GM12878 (cell line): ENCODE measurements around the gene ATG10. TPM values are rescaled to one million over a fixed set of nuclear protein-coding genes. Genes with fewer than 3 reads are reported as not detected.

Source experiments
- ATAC-seq: fragments of 200-7000 bp; cut with Tn5 transposase; 3 replicates; pipeline ENCODE4 v1.9.1; 2020; ENCODE audit warnings: mild to moderate bottlenecking, moderate library complexity
- BruUV-seq: library from RNA; stranded (reverse); fragments of 400-500 nt; replicated peaks from 2 replicates; lab custom pipeline; 2021; lab: Mats Ljungman, UMichigan
- CTCF ChIA-PET: fragments of 300-600 bp; sonication (Branson Sonifier 250); formaldehyde crosslinking; extraction: SDS; loops from one replicate; lab custom pipeline; 2021; ENCODE audit warnings: inconsistent platforms; lab: Yijun Ruan, JAX
- POLR2A ChIA-PET: fragments of 350-600 bp; formaldehyde crosslinking; extraction: SDS; loops from one replicate; lab custom pipeline; 2021; ENCODE audit warnings: inconsistent platforms; lab: Charles Lee
- RAD21 ChIA-PET: fragments of 300-600 bp; sonication (Branson Sonifier 250); formaldehyde crosslinking; loops from one replicate; lab custom pipeline; 2023; ENCODE audit warnings: antibody characterized with exemption; ENCODE audit not compliant: unreplicated experiment; lab: Charles Lee
- SMC1A ChIA-PET: fragments of 300-600 bp; sonication (Branson Sonifier 250); formaldehyde crosslinking; loops from one replicate; lab custom pipeline; 2023; ENCODE audit not compliant: unreplicated experiment, uncharacterized antibody; lab: Charles Lee
- DNase-seq: peaks from one replicate; pipeline ENCODE4 v3.0.0-alpha.2; 2011; ENCODE audit warnings: low read depth, low spot score
- FAIRE-seq: peaks from 3 replicates; lab custom pipeline; 2011; peaks lifted over from hg19 to GRCh38; lab: Jason Lieb, UNC
- H2AFZ ChIP-seq: 2 replicates; pipeline ENCODE4 v1.6.0; 2011; ENCODE audit warnings: low read depth, low read length, control low read depth; ENCODE audit not compliant: control insufficient read depth
- H3K27ac ChIP-seq: 2 replicates; pipeline ENCODE4 v1.5.1; 2011; ENCODE audit warnings: control low read depth; ENCODE audit not compliant: control insufficient read depth, insufficient read depth
- H3K27me3 ChIP-seq, 2 experiments: replicated peaks in 1 of 2; 2 replicates each; pipeline versions ENCODE4 v1.6.0 to v1.6.1; 2011; ENCODE audit warnings: low read length in 1 of 2; ENCODE audit not compliant: control insufficient read depth in 2 of 2, insufficient read depth in 2 of 2
- H3K36me3 ChIP-seq, 2 experiments: 2 replicates each; pipeline ENCODE4 v1.5.1; 2011; ENCODE audit warnings: low read length in 1 of 2; ENCODE audit not compliant: control insufficient read depth in 2 of 2, insufficient read depth in 2 of 2
- H3K4me1 ChIP-seq: 2 replicates; pipeline ENCODE4 v1.6.1; 2011; ENCODE audit warnings: mild to moderate bottlenecking, low read length, moderate library complexity, mixed read lengths; ENCODE audit not compliant: control insufficient read depth, insufficient read depth
- H3K4me2 ChIP-seq: 2 replicates; pipeline ENCODE4 v1.6.0; 2011; ENCODE audit warnings: control low read depth; ENCODE audit not compliant: control insufficient read depth, insufficient read depth
- H3K4me3 ChIP-seq: fragments of 200-600 bp; sonication (generic); 2 replicates; pipeline ENCODE4 v1.5.1; 2016
- H3K79me2 ChIP-seq: 2 replicates; pipeline ENCODE4 v1.6.0; 2011; ENCODE audit warnings: low read length; ENCODE audit not compliant: control insufficient read depth, insufficient read depth
- H3K9ac ChIP-seq: 2 replicates; pipeline ENCODE4 v1.8.0; 2011; ENCODE audit warnings: low read length, control low read depth, mixed read lengths; ENCODE audit not compliant: control insufficient read depth, insufficient read depth
- H3K9me3 ChIP-seq: replicated peaks from 3 replicates; pipeline ENCODE4 v1.5.1; 2011; ENCODE audit warnings: mild to moderate bottlenecking, low read length; ENCODE audit not compliant: control insufficient read depth, insufficient read depth
- H4K20me1 ChIP-seq: 2 replicates; pipeline ENCODE4 v1.6.0; 2011; ENCODE audit not compliant: control insufficient read depth, insufficient read depth
- ASH2L ChIP-seq: fragments of 300-600, 200-600 bp; sonication (generic); IDR thresholded peaks from 2 replicates; pipeline ENCODE4 v1.6.1; 2017; ENCODE audit warnings: low read depth, mild to moderate bottlenecking, borderline replicate concordance
- CREM ChIP-seq: IDR thresholded peaks from 2 replicates; pipeline ENCODE4 v1.6.1; 2014; ENCODE audit warnings: antibody characterized with exemption, low read depth
- FOXM1 ChIP-seq: IDR thresholded peaks from 2 replicates; pipeline ENCODE4 v1.6.1; 2012; ENCODE audit warnings: low read depth, mild to moderate bottlenecking, inconsistent platforms, low read length, moderate library complexity
- IKZF1 ChIP-seq: fragments of 450-650 bp; conservative IDR thresholded peaks from 2 replicates; pipeline ENCODE4 v1.6.1; 2017; ENCODE audit warnings: antibody characterized with exemption, mild to moderate bottlenecking
- IKZF2 ChIP-seq, 2 experiments: fragments of 450-650 bp; IDR thresholded peaks; 2 replicates each; pipeline ENCODE4 v1.6.1; 2017; ENCODE audit warnings: mild to moderate bottlenecking in 2 of 2, moderate library complexity in 2 of 2
- MYB ChIP-seq: fragments of 150-350 bp; IDR thresholded peaks from 2 replicates; pipeline ENCODE4 v1.6.1; 2014; ENCODE audit warnings: mild to moderate bottlenecking, low read depth, low read length, borderline replicate concordance
- NFIC ChIP-seq: IDR thresholded peaks from 2 replicates; pipeline ENCODE4 v1.6.1; 2012; ENCODE audit warnings: low read depth, mild to moderate bottlenecking, inconsistent platforms, low read length, moderate library complexity
- RB1 ChIP-seq: fragments of 450-650 bp; formaldehyde crosslinking; IDR thresholded peaks from 2 replicates; pipeline ENCODE4 v1.6.1; 2017; ENCODE audit warnings: mild to moderate bottlenecking, borderline replicate concordance
- SP1 ChIP-seq: IDR thresholded peaks from one replicate; pipeline ENCODE4 v1.6.1; 2011; ENCODE audit warnings: low read depth, low read length
- TAF1 ChIP-seq: IDR thresholded peaks from 2 replicates; pipeline ENCODE4 v1.6.1; 2011; ENCODE audit warnings: mild to moderate bottlenecking, low read depth, low read length, borderline replicate concordance
- TCF7 ChIP-seq: IDR thresholded peaks from 2 replicates; pipeline ENCODE4 v1.6.1; 2014; ENCODE audit warnings: antibody characterized with exemption, borderline replicate concordance
- YY1 ChIP-seq: IDR thresholded peaks from 2 replicates; pipeline ENCODE4 v1.6.1; 2011; ENCODE audit warnings: low read depth, mild to moderate bottlenecking, low read length
- WGBS: methylation state at CpG from one replicate; pipeline ENCODE4 v1.1.6; 2016; ENCODE audit warnings: low lambda C conversion rate; ENCODE audit not compliant: insufficient replicate concordance, insufficient coverage; ENCODE audit errors: missing lambda C conversion rate; 5-methylcytosine and 5-hydroxymethylcytosine counted together
- in situ Hi-C: fragments of 300-500 bp; cut with MboI; formaldehyde crosslinking; loops from 9 replicates; pipeline ENCODE4 v1.14.3; 2018; ENCODE audit warnings: mixed read lengths
- intact Hi-C: fragments of 100-400 bp; cut with micrococcal nuclease; formaldehyde crosslinking; loops from one replicate; pipeline ENCODE4 v1.14.2; 2022; ENCODE audit not compliant: unreplicated experiment
- polyA plus RNA-seq, 11 experiments: library from polyadenylated mRNA; depleted of rRNA in 4 of 11; unstranded in 6 of 11; stranded (reverse) in 5 of 11; fragments of >200 nt; fragmentation: Nextera tagmentation in 4 of 11; fragmentation: Illumina TruSeq in 1 of 11; extraction: Ambion mirVana in 4 of 11; extraction: Trizol in 1 of 11; gene quantifications; 1 replicate in 1 of 11; 2 replicates in 10 of 11; pipeline versions ENCODE4 v1.2.1 to v1.2.3, GENCODE V29; 2011 to 2016; ENCODE audit warnings: inconsistent platforms in 2 of 11, missing spikeins in 2 of 11, low read depth in 1 of 11
- total RNA-seq, 4 experiments: library from RNA; depleted of rRNA in 3 of 4; stranded (reverse); fragments of >200 nt in 3 of 4; fragmentation: Illumina TruSeq in 1 of 4; extraction: Trizol in 1 of 4; gene quantifications; 2 replicates each; pipeline versions ENCODE4 v1.2.1 to v1.2.3, GENCODE V29; 2013 to 2021
- TF ChIP-seq, protein P1 (sequence below): IDR thresholded peaks from 2 replicates; pipeline ENCODE4 v1.6.1; 2012; ENCODE audit warnings: mild to moderate bottlenecking, low read depth, low read length

ATG10 gene
- total and polyA plus RNA-seq, 10 of the 15 experiments (the other 5 are each of a cell fraction or from before 2014, with no cell fraction given) = 3.8 to 14.4 (median 6.5) TPM

DNA sequence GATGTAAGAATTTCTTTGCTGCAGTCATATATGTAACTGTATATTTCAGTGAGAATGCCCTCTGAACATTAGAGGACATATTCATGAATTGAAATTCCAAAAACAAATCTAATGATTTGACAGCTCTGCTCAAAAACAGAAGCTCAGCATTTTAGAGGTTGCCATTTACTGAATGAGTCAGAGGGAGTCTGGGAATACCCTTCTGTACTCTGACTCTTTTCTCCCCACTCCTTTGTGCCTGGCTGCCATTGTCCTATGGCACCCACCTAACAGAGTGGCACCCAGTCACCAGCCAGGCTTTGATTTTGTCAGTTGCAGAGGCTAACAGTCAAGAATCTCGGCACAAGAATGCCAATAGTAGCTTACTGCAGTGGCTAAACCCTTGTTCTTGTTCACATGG lies 133.6 kb downstream of the ATG10 start:
- Histone ChIP-seq H3K9me3 (no peaks in the 10 kb centered on the region), H3K36me3 (no peaks in the 10 kb centered on the region), H3K9ac (no peak overlapping the region), H2AFZ (no peak overlapping the region), H3K27me3 (no peaks in the 10 kb centered on the region), H4K20me1 (no peaks in the 10 kb centered on the region), H3K4me3 (no peak overlapping the region), H3K27ac (no peak overlapping the region), H3K4me1 (peaks cover 3% of the 10 kb centered on the region; the same call in 1 of the 2 replicates), H3K79me2 (no peaks in the 10 kb centered on the region), H3K4me2 (no peak overlapping the region)
- FAIRE-seq = no peak
- DNase-seq = no peak
- BruUV-seq = no TSS peak
- ChIA-PET CTCF (interaction anchor here (0.9 to 5.7 kb wide), 14 partner anchors 9 to 598 kb away, joined by 3 to 113 read pairs (median 6); no protein-coding TSS in a partner anchor), POLR2A (interaction anchor here (0.6 to 1.2 kb wide), 3 partner anchors 55 to 941 kb away, joined by 3 read pairs; no protein-coding TSS in a partner anchor), SMC1A (interaction anchor here (0.6 to 6.5 kb wide), 16 partner anchors 8 to 598 kb away, joined by 3 to 109 read pairs (median 4); no protein-coding TSS in a partner anchor), RAD21 (interaction anchor here (1.0 to 3.7 kb wide), 6 partner anchors 9 to 356 kb away, joined by 3 to 76 read pairs (median 10); no protein-coding TSS in a partner anchor)
- 92% methylated on average over 1 of the region's 1 CpG for WGBS
- in situ Hi-C loops (no loop called here), intact Hi-C loops (no loop called here)
- TF ChIP-seq CREM (no peak), NFIC (0 out of 2 replicates have a peak, but pooled peaks have one; percentile 16), YY1 (0 out of 2 replicates have a peak, but pooled peaks have one; percentile 21), ASH2L (no peak), SP1 (no peak), IKZF2 (IDR thresholded peaks at IDR 0.05) (peak in 1 of 2 experiments; percentile 12; a peak in 1 of 4 replicates)
- peak; percentile 60 for ATAC-seq

DNA sequence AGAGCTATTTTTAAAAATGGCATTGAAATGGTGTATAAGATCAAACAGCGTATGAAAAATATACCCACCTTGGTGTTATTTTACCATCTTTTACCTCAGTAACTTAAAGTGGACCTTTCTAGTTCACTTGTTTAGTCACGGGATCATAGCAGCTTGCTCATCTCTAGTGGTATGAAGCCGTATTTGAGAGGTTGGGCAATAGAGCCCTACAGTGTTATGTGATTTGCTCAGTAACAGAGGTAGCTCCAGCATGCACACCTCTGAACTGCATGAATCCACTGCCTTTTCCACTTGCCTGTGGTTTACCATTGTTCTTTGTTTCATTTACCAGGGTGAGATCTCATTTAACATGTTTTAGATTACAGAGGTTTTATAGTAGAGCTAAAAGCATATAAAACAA lies 134.4 kb downstream of the ATG10 start:
- POLR2A ChIA-PET = interaction anchor here (0.6 to 1.2 kb wide), 3 partner anchors 55 to 942 kb away, joined by 3 read pairs; no protein-coding TSS in a partner anchor
- Histone ChIP-seq H3K27ac (no peak overlapping the region), H3K27me3 (no peaks in the 10 kb centered on the region), H2AFZ (no peak overlapping the region), H3K4me1 (peaks cover 1% of the 10 kb centered on the region; the same call in 1 of the 2 replicates), H4K20me1 (no peaks in the 10 kb centered on the region), H3K4me3 (no peak overlapping the region), H3K9ac (no peak overlapping the region), H3K36me3 (no peaks in the 10 kb centered on the region), H3K4me2 (no peak overlapping the region), H3K9me3 (no peaks in the 10 kb centered on the region), H3K79me2 (no peaks in the 10 kb centered on the region)
- DNase-seq = no peak
- peak; percentile 33; the same call in 2 of the 3 replicates for ATAC-seq
- SMC1A ChIA-PET = interaction anchor here (0.7 to 6.5 kb wide), 21 partner anchors 10 to 599 kb away, joined by 3 to 109 read pairs (median 4); no protein-coding TSS in a partner anchor
- FAIRE-seq = no peak
- intact Hi-C loops = no loop called here
- RAD21 ChIA-PET = interaction anchor here (1.0 to 3.7 kb wide), 8 partner anchors 9 to 152 kb away, joined by 3 to 76 read pairs (median 4); no protein-coding TSS in a partner anchor
- CTCF ChIA-PET = interaction anchor here (0.9 to 5.7 kb wide), 19 partner anchors 9 to 598 kb away, joined by 3 to 113 read pairs (median 5); no protein-coding TSS in a partner anchor
- 100% methylated on average over 3 of the region's 3 CpGs for WGBS
- in situ Hi-C loops = no loop called here
- no TSS peak for BruUV-seq
- no peak for TF ChIP-seq CREM
- TF ChIP-seq TAF1 = no peak
- no peak for TF ChIP-seq RB1
- TF ChIP-seq, protein P1, sequence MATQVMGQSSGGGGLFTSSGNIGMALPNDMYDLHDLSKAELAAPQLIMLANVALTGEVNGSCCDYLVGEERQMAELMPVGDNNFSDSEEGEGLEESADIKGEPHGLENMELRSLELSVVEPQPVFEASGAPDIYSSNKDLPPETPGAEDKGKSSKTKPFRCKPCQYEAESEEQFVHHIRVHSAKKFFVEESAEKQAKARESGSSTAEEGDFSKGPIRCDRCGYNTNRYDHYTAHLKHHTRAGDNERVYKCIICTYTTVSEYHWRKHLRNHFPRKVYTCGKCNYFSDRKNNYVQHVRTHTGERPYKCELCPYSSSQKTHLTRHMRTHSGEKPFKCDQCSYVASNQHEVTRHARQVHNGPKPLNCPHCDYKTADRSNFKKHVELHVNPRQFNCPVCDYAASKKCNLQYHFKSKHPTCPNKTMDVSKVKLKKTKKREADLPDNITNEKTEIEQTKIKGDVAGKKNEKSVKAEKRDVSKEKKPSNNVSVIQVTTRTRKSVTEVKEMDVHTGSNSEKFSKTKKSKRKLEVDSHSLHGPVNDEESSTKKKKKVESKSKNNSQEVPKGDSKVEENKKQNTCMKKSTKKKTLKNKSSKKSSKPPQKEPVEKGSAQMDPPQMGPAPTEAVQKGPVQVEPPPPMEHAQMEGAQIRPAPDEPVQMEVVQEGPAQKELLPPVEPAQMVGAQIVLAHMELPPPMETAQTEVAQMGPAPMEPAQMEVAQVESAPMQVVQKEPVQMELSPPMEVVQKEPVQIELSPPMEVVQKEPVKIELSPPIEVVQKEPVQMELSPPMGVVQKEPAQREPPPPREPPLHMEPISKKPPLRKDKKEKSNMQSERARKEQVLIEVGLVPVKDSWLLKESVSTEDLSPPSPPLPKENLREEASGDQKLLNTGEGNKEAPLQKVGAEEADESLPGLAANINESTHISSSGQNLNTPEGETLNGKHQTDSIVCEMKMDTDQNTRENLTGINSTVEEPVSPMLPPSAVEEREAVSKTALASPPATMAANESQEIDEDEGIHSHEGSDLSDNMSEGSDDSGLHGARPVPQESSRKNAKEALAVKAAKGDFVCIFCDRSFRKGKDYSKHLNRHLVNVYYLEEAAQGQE = no peak
- no peak for TF ChIP-seq MYB
- no peak for TF ChIP-seq FOXM1
- no peak for TF ChIP-seq TCF7
- no peak for TF ChIP-seq IKZF1
